Endodermal cell (in vitro differentiated cells): Measurements from ENCODE around the gene AGRN. TPM values are rescaled to one million over a fixed set of nuclear protein-coding genes. Genes with fewer than 3 reads are reported as not detected.

ENCODE experiments used
- DNase-seq: peaks from one replicate; pipeline ENCODE4 v3.0.0-alpha.2; 2017
- H3K27ac ChIP-seq: 2 replicates; pipeline ENCODE4 v1.5.1; 2013; ENCODE audit warnings: mild to moderate bottlenecking, low read depth, low read length, moderate library complexity
- H3K27me3 ChIP-seq: 2 replicates; pipeline ENCODE4 v1.6.1; 2013; ENCODE audit warnings: mild to moderate bottlenecking, low read length, moderate library complexity; ENCODE audit not compliant: insufficient read depth, control insufficient read depth, poor library complexity, severe bottlenecking
- H3K36me3 ChIP-seq: 2 replicates; pipeline ENCODE4 v1.7.0; 2013; ENCODE audit warnings: mild to moderate bottlenecking, low read length, moderate library complexity; ENCODE audit not compliant: control insufficient read depth, insufficient read depth
- H3K4me1 ChIP-seq: one replicate; pipeline ENCODE4 v1.7.0; 2013; ENCODE audit warnings: low read length; ENCODE audit not compliant: control insufficient read depth, insufficient read depth
- H3K4me3 ChIP-seq: 2 replicates; pipeline ENCODE4 v1.5.1; 2013; ENCODE audit warnings: mild to moderate bottlenecking, low read length, moderate library complexity
- H3K9ac ChIP-seq: 2 replicates; pipeline ENCODE4 v1.6.1; 2013; ENCODE audit warnings: mild to moderate bottlenecking, low read length, moderate library complexity; ENCODE audit not compliant: poor library complexity, severe bottlenecking; ENCODE audit errors: extremely low read depth
- H3K9me3 ChIP-seq: 2 replicates; pipeline ENCODE4 v1.6.1; 2013; ENCODE audit warnings: mild to moderate bottlenecking, low read length, moderate library complexity; ENCODE audit not compliant: control insufficient read depth
- H3K27ac Mint-ChIP-seq: 2 replicates; pipeline ENCODE4 v1.8.0; 2020; ENCODE audit warnings: mixed read lengths
- H3K27me3 Mint-ChIP-seq: 2 replicates; pipeline ENCODE4 v1.8.0; 2021; ENCODE audit warnings: mild to moderate bottlenecking, mixed read lengths; ENCODE audit not compliant: insufficient read depth
- H3K36me3 Mint-ChIP-seq: 2 replicates; pipeline ENCODE4 v1.8.0; 2020; ENCODE audit warnings: low read depth, mixed read lengths
- H3K4me1 Mint-ChIP-seq: 2 replicates; pipeline ENCODE4 v1.8.0; 2020; ENCODE audit warnings: mixed read lengths
- H3K4me3 Mint-ChIP-seq: 2 replicates; pipeline ENCODE4 v1.8.0; 2020; ENCODE audit warnings: mild to moderate bottlenecking, moderate library complexity, mixed read lengths
- H3K9me3 Mint-ChIP-seq: 2 replicates; pipeline ENCODE4 v1.8.0; 2020; ENCODE audit warnings: mild to moderate bottlenecking, mixed read lengths
- CTCF ChIP-seq: fragments of 200-600 bp; sonication (generic); conservative IDR thresholded peaks from 2 replicates; pipeline ENCODE4 v1.5.0; 2021; ENCODE audit warnings: antibody characterized with exemption, mild to moderate bottlenecking
- WGBS, 2 experiments: methylation state at CpG; one replicate each; pipeline versions ENCODE4 v1.1.5 to v1.1.7; 2013; ENCODE audit warnings: missing lambda C conversion rate in 2 of 2, mixed read lengths in 1 of 2; ENCODE audit not compliant: insufficient coverage in 1 of 2, insufficient read length in 1 of 2; 5-methylcytosine and 5-hydroxymethylcytosine counted together
- total RNA-seq, 2 donors: library from RNA; stranded (reverse); fragmentation: NEBNext Ultra II Directional in 1 of 2; extraction: Animal tissue kit (Norgen Biotek cat#: 25700) in 1 of 2; gene quantifications; 2 replicates in 1 of 2; 3 replicates in 1 of 2; pipeline ENCODE4 v1.2.1, GENCODE V29; 2021

The AGRN gene
- total RNA-seq, 2 donors from 2014 or later: 269 to 288 TPM

GRCh38 chr1:982765-983436, 37.0 kb upstream of the AGRN start:
- H3K9ac ChIP-seq: no peak overlapping the region
- no peak for DNase-seq
- no peak overlapping the region for H3K4me3 ChIP-seq
- Mint-ChIP-seq H3K27me3 (peaks cover 62% of the 10 kb centered on the region), H3K36me3 (peaks cover 3% of the 10 kb centered on the region), H3K27ac (no peak overlapping the region), H3K9me3 (peaks cover 5% of the 10 kb centered on the region), H3K4me3 (no peak overlapping the region), H3K4me1 (no peaks in the 10 kb centered on the region)
- H3K27me3 ChIP-seq: peaks cover 45% of the 10 kb centered on the region
- no peaks in the 10 kb centered on the region for H3K9me3 ChIP-seq
- no peak overlapping the region for H3K27ac ChIP-seq
- no peaks in the 10 kb centered on the region for H3K4me1 ChIP-seq
- WGBS, 2 experiments: 90% methylated on average over 42 to 43 of the region's 43 CpGs
- TF ChIP-seq CTCF: no peak
- H3K36me3 ChIP-seq: no peaks in the 10 kb centered on the region

GRCh38 chr1:983798-984475, 36.0 kb upstream of the AGRN start:
- peaks cover 55% of the 10 kb centered on the region for H3K27me3 ChIP-seq
- H3K4me1 ChIP-seq: no peaks in the 10 kb centered on the region
- peak; percentile 87 for DNase-seq
- no peaks in the 10 kb centered on the region for H3K4me1 Mint-ChIP-seq
- H3K27ac ChIP-seq: no peak overlapping the region
- no peak overlapping the region for H3K9ac ChIP-seq
- H3K36me3 Mint-ChIP-seq: no peaks in the 10 kb centered on the region
- peak; percentile 98 for TF ChIP-seq CTCF
- no peak overlapping the region for H3K4me3 ChIP-seq
- no peak overlapping the region for H3K27ac Mint-ChIP-seq
- peaks cover 67% of the 10 kb centered on the region for H3K27me3 Mint-ChIP-seq
- 3 to 28% methylated on average over 7 to 29 of the region's 29 CpGs for WGBS, 2 experiments
- H3K9me3 Mint-ChIP-seq: peaks cover 4% of the 10 kb centered on the region
- no peaks in the 10 kb centered on the region for H3K36me3 ChIP-seq
- no peaks in the 10 kb centered on the region for H3K9me3 ChIP-seq
- no peak overlapping the region for H3K4me3 Mint-ChIP-seq

GRCh38 chr1:984476-984814, 35.5 kb upstream of the AGRN start:
- H3K4me3 ChIP-seq: no peak overlapping the region
- no peak overlapping the region for H3K27ac ChIP-seq
- 27 to 65% methylated on average over 2 to 11 of the region's 12 CpGs for WGBS, 2 experiments
- H3K27ac Mint-ChIP-seq: no peak overlapping the region
- no peaks in the 10 kb centered on the region for H3K36me3 ChIP-seq
- peaks cover 60% of the 10 kb centered on the region for H3K27me3 ChIP-seq
- H3K9ac ChIP-seq: no peak overlapping the region
- H3K9me3 ChIP-seq: no peaks in the 10 kb centered on the region
- peaks cover 73% of the 10 kb centered on the region for H3K27me3 Mint-ChIP-seq
- no peaks in the 10 kb centered on the region for H3K36me3 Mint-ChIP-seq
- no peaks in the 10 kb centered on the region for H3K4me1 ChIP-seq
- H3K4me3 Mint-ChIP-seq: no peak overlapping the region
- no peak for DNase-seq
- no peaks in the 10 kb centered on the region for H3K4me1 Mint-ChIP-seq
- H3K9me3 Mint-ChIP-seq: peaks cover 5% of the 10 kb centered on the region
- no peak for TF ChIP-seq CTCF
